Measurements from ENCODE around the gene RBM4.

The RBM4 gene

DNA sequence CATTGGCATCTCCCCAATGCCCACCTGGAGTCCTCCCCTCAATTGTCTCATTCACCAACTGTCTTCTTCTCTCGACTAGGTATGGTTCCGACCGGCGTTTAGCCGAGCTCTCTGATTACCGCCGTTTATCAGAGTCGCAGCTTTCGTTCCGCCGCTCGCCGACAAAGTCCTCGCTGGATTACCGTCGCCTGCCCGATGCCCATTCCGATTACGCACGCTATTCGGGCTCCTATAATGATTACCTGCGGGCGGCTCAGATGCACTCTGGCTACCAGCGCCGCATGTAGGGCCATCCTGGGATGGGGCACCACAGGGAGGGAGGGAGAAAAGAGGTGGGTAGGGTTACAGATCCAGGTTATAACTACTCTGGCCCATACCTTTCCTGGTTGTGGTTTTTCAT lies 12.1 kb upstream of the RBM4 start:
- DNase-seq (ENCODE audit: low spot score) = no peak
- TF ChIP-seq, protein P1, sequence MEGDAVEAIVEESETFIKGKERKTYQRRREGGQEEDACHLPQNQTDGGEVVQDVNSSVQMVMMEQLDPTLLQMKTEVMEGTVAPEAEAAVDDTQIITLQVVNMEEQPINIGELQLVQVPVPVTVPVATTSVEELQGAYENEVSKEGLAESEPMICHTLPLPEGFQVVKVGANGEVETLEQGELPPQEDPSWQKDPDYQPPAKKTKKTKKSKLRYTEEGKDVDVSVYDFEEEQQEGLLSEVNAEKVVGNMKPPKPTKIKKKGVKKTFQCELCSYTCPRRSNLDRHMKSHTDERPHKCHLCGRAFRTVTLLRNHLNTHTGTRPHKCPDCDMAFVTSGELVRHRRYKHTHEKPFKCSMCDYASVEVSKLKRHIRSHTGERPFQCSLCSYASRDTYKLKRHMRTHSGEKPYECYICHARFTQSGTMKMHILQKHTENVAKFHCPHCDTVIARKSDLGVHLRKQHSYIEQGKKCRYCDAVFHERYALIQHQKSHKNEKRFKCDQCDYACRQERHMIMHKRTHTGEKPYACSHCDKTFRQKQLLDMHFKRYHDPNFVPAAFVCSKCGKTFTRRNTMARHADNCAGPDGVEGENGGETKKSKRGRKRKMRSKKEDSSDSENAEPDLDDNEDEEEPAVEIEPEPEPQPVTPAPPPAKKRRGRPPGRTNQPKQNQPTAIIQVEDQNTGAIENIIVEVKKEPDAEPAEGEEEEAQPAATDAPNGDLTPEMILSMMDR (IDR thresholded peaks at IDR 0.05; ENCODE audit: extremely low read depth, insufficient read depth, missing control alignments) = no peak
- in situ Hi-C loops (cut with MboI; ENCODE audit: low pct_unique_long_range_greater_than_20kb, low sequenced_read_pairs, unreplicated experiment) = no loop called here

DNA sequence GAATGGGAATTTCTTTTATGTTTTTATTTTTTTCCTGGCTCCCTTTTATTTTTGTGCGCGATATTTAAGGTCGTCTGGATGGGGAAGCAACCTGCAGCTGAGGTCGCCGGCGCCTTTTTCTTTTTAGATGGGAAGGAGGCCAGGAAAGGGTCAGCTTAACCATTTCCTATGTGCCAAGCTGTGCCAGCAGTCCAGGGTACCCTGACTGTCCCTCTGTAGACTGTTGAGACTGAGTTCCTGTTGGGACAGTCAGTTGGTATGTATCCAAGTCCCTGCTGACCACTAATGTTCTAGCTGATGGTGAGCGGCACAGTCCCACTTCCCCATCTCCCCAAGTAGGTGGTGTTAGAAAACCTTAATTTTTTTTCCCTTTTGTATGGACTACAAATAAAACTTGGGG lies 11.6 kb upstream of the RBM4 start:
- TF ChIP-seq, protein P1 (IDR thresholded peaks at IDR 0.05; ENCODE audit: extremely low read depth, insufficient read depth, missing control alignments) = no peak
- DNase-seq (ENCODE audit: low spot score) = no peak
- in situ Hi-C loops (cut with MboI; ENCODE audit: low pct_unique_long_range_greater_than_20kb, low sequenced_read_pairs, unreplicated experiment) = no loop called here

- TF ChIP-seq, protein P1 (IDR thresholded peaks at IDR 0.05; ENCODE audit: extremely low read depth, insufficient read depth, missing control alignments) = no peak
- in situ Hi-C loops (cut with MboI; ENCODE audit: low pct_unique_long_range_greater_than_20kb, low sequenced_read_pairs, unreplicated experiment) = no loop called here
- no peak for DNase-seq (ENCODE audit: low spot score)
Measured at GRCh38 chr11:66628061-66628603, 10.4 kb upstream of the RBM4 start.

GRCh38 chr11:66629356-66629755 lies 9.1 kb upstream of the RBM4 start:
- TF ChIP-seq, protein P1 (IDR thresholded peaks at IDR 0.05; ENCODE audit: extremely low read depth, insufficient read depth, missing control alignments) = no peak
- no peak for DNase-seq (ENCODE audit: low spot score)
- in situ Hi-C loops (cut with MboI; ENCODE audit: low pct_unique_long_range_greater_than_20kb, low sequenced_read_pairs, unreplicated experiment) = no loop called here

DNA sequence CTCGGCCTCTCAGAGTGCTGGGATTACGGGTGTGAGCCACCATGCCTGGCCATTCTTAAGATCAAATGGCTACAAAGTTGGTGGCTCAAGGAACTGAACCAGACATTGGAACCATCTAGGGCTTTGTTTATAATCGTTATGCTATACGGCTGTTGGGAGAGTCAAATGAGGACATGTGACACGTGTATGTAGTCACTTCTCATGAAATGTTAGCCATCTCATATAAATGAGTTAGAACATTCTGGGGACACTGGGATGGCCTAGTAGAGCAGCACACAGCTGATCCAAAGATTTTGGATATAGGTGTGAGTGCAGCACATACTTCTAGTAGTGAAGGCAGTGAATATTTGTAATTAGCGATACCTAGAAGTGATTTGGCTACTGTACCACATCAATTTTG lies 6.6 kb upstream of the RBM4 start:
- in situ Hi-C loops (cut with MboI; ENCODE audit: low pct_unique_long_range_greater_than_20kb, low sequenced_read_pairs, unreplicated experiment) = no loop called here
- TF ChIP-seq, protein P1 (IDR thresholded peaks at IDR 0.05; ENCODE audit: extremely low read depth, insufficient read depth, missing control alignments) = no peak
- no peak for DNase-seq (ENCODE audit: low spot score)

GRCh38 chr11:66632952-66633351 lies 5.6 kb upstream of the RBM4 start:
- TF ChIP-seq, protein P1 (IDR thresholded peaks at IDR 0.05; ENCODE audit: extremely low read depth, insufficient read depth, missing control alignments) = no peak

GRCh38 chr11:66636411-66636810 lies 2.1 kb upstream of the RBM4 start:
- TF ChIP-seq, protein P1 (IDR thresholded peaks at IDR 0.05; ENCODE audit: extremely low read depth, insufficient read depth, missing control alignments) = no peak
- in situ Hi-C loops (cut with MboI; ENCODE audit: low pct_unique_long_range_greater_than_20kb, low sequenced_read_pairs, unreplicated experiment) = no loop called here
- no peak for DNase-seq (ENCODE audit: low spot score)

More at GRCh38 chr11:66632952-66633351, 5.6 kb upstream of the RBM4 start:
- in situ Hi-C loops (cut with MboI; ENCODE audit: low pct_unique_long_range_greater_than_20kb, low sequenced_read_pairs, unreplicated experiment) = no loop called here
- no peak for DNase-seq (ENCODE audit: low spot score)

Data from GM13977 (cell line).